Prostate gland (tissue), 2 donors: Measurements from ENCODE around the gene RTF1. TPM values are rescaled to one million over a fixed set of nuclear protein-coding genes. Genes with fewer than 3 reads are reported as not detected.

Experiments used
- DNase-seq: peaks from one replicate; pipeline ENCODE4 v3.0.0-alpha.2; 2019; ENCODE audit warnings: low spot score
- H3K27ac ChIP-seq, 2 donors: fragments of 200-600 bp; sonication (generic); 2 replicates each; pipeline ENCODE4 v1.5.1; 2017 to 2019
- H3K27me3 ChIP-seq: fragments of 200-600 bp; sonication (generic); replicated peaks from 2 replicates; pipeline ENCODE4 v1.5.1; 2019; ENCODE audit not compliant: insufficient read depth
- H3K36me3 ChIP-seq, 2 donors: fragments of 200-600 bp; sonication (generic); 1 replicate in 1 of 2; 2 replicates in 1 of 2; pipeline versions ENCODE4 v1.5.1 to v1.8.1; 2017 to 2019
- H3K4me1 ChIP-seq: fragments of 200-600 bp; sonication (generic); replicated peaks from 2 replicates; pipeline ENCODE4 v1.5.1; 2019
- H3K4me3 ChIP-seq, 2 donors: fragments of 200-600 bp; sonication (generic); 2 replicates each; pipeline ENCODE4 v1.5.1; 2017 to 2019
- H3K9me3 ChIP-seq: fragments of 200-600 bp; sonication (generic); 2 replicates; pipeline ENCODE4 v1.5.1; 2017
- CTCF ChIP-seq, 4 experiments: fragments of 200-600 bp in 2 of 4; fragments of 450-650 bp in 2 of 4; sonication (generic) in 2 of 4; IDR thresholded peaks; 1 replicate in 3 of 4; 2 replicates in 1 of 4; pipeline ENCODE4 v1.5.1; 2016 to 2019; ENCODE audit warnings: antibody characterized with exemption in 4 of 4, mild to moderate bottlenecking in 2 of 4, moderate library complexity in 2 of 4
- POLR2A ChIP-seq: fragments of 450-650 bp; IDR thresholded peaks from one replicate; pipeline ENCODE4 v1.6.1; 2016; ENCODE audit warnings: antibody characterized with exemption, mild to moderate bottlenecking
- POLR2AphosphoS5 ChIP-seq: sonication (generic); formaldehyde crosslinking; IDR thresholded peaks from one replicate; pipeline ENCODE4 v1.6.1; 2017; ENCODE audit warnings: antibody characterized with exemption
- WGBS: methylation state at CpG from one replicate; pipeline ENCODE4 v1.1.5; 2018; 5-methylcytosine and 5-hydroxymethylcytosine counted together
- intact Hi-C: fragments of 100-400 bp; cut with DNase I; formaldehyde crosslinking; loops from one replicate; pipeline ENCODE4 v1.14.2; 2022
- total RNA-seq, 2 donors: library from RNA; depleted of rRNA; stranded (reverse); fragments of >200 nt; gene quantifications; one replicate each; pipeline ENCODE4 v1.1.0, GENCODE V29; 2016

The RTF1 gene
- total RNA-seq, 2 donors from 2014 or later: 23.8 to 52.4 TPM

GRCh38 chr15:41392659-41393058, 24.2 kb upstream of the RTF1 start:
- TF ChIP-seq POLR2A (no peak), CTCF (IDR thresholded peaks at IDR 0.05) (no peak), POLR2AphosphoS5 (no peak)
- Histone ChIP-seq H3K27me3 (no peaks in the 10 kb centered on the region), H3K36me3 (peaks cover 0 to 4% of the 10 kb centered on the region in 2 donors), H3K27ac (no peak overlapping the region), H3K4me1 (no peaks in the 10 kb centered on the region), H3K4me3 (no peak overlapping the region), H3K9me3 (no peaks in the 10 kb centered on the region)
- no peak for DNase-seq
- WGBS: 95% methylated on average over 2 of the region's 2 CpGs
- intact Hi-C loops: no loop called here

GRCh38 chr15:41394924-41395323, 22.0 kb upstream of the RTF1 start:
- TF ChIP-seq POLR2A: no peak
- no peak for TF ChIP-seq CTCF (IDR thresholded peaks at IDR 0.05)
- no peak for TF ChIP-seq POLR2AphosphoS5
- H3K36me3 ChIP-seq: peaks cover 0 to 4% of the 10 kb centered on the region in 2 donors
- H3K27ac ChIP-seq: no peak overlapping the region
- H3K9me3 ChIP-seq: no peaks in the 10 kb centered on the region
- 94% methylated on average over 4 of the region's 4 CpGs for WGBS
- no peaks in the 10 kb centered on the region for H3K4me1 ChIP-seq
- intact Hi-C loops: no loop called here
- H3K4me3 ChIP-seq: no peak overlapping the region
- H3K27me3 ChIP-seq: no peaks in the 10 kb centered on the region
- DNase-seq: no peak

- H3K27me3 ChIP-seq: no peaks in the 10 kb centered on the region
- H3K36me3 ChIP-seq: peaks cover 0 to 4% of the 10 kb centered on the region in 2 donors
- H3K4me3 ChIP-seq: no peak overlapping the region
- no peak for DNase-seq
- 85% methylated on average over 3 of the region's 3 CpGs for WGBS
- intact Hi-C loops: no loop called here
- H3K4me1 ChIP-seq: no peaks in the 10 kb centered on the region
- H3K27ac ChIP-seq: no peak overlapping the region
- H3K9me3 ChIP-seq: no peaks in the 10 kb centered on the region
- no peak for TF ChIP-seq POLR2A
- TF ChIP-seq POLR2AphosphoS5: no peak
- no peak for TF ChIP-seq CTCF (IDR thresholded peaks at IDR 0.05)
Observed at GRCh38 chr15:41396111-41396510, 20.8 kb upstream of the RTF1 start.

- no peaks in the 10 kb centered on the region for H3K36me3 ChIP-seq
- 4% methylated on average over 9 of the region's 9 CpGs for WGBS
- no peaks in the 10 kb centered on the region for H3K4me1 ChIP-seq
- intact Hi-C loops: no loop called here
- TF ChIP-seq POLR2AphosphoS5 (no peak), CTCF (IDR thresholded peaks at IDR 0.05) (no peak), POLR2A (no peak)
- peak overlapping the region; percentile 78 to 83 for H3K4me3 ChIP-seq
- DNase-seq: no peak
- H3K27ac ChIP-seq: peak overlapping the region; percentile 83 to 86
- no peaks in the 10 kb centered on the region for H3K27me3 ChIP-seq
- no peaks in the 10 kb centered on the region for H3K9me3 ChIP-seq
Observed at GRCh38 chr15:41401904-41402267, 15.0 kb upstream of the RTF1 start.

- Histone ChIP-seq H3K27me3 (no peaks in the 10 kb centered on the region), H3K27ac (no peak overlapping the region), H3K9me3 (no peaks in the 10 kb centered on the region), H3K4me1 (no peaks in the 10 kb centered on the region), H3K36me3 (no peaks in the 10 kb centered on the region), H3K4me3 (no peak overlapping the region)
- intact Hi-C loops: no loop called here
- TF ChIP-seq POLR2A (no peak), POLR2AphosphoS5 (no peak), CTCF (IDR thresholded peaks at IDR 0.05) (no peak)
- DNase-seq: no peak
- 85% methylated on average over 5 of the region's 5 CpGs for WGBS
Observed at GRCh38 chr15:41407341-41407740, 9.6 kb upstream of the RTF1 start.
